Forelimb muscle (tissue), 1 donor: Measurements from ENCODE around the gene SF3A2. TPM values are rescaled to one million over a fixed set of nuclear protein-coding genes. Genes with fewer than 3 reads are reported as not detected.

Experiments used
- DNase-seq: peaks from one replicate; pipeline ENCODE4 v3.0.0-alpha.2; 2013; ENCODE audit warnings: low read depth
- polyA plus RNA-seq: library from polyadenylated mRNA; unstranded; fragments of 120-200 nt; gene quantifications from one replicate; pipeline ENCODE4 v1.2.1, GENCODE V29; 2013; ENCODE audit not compliant: insufficient read length

Gene SF3A2
- polyA plus RNA-seq, 1 donor, result 63.8 TPM

- DNase-seq, result no peak
These were observed 16.8 kb downstream of the SF3A2 start for GRCh38 chr19:2253106-2254063.

GRCh38 chr19:2254064-2254872 is 17.6 kb downstream of the SF3A2 start:
- no peak for DNase-seq

GRCh38 chr19:2255112-2255845 is 18.7 kb downstream of the SF3A2 start:
- no peak for DNase-seq

- DNase-seq, result no peak
These were observed 19.5 kb downstream of the SF3A2 start, which contains the start of gene JSRP1 for GRCh38 chr19:2255982-2256685. JSRP1 (minus strand) TSS chr19:2256417; CDS start chr19:2255314, 1,103 bp downstream.

- no peak for DNase-seq
These were observed 22.7 kb downstream of the SF3A2 start for GRCh38 chr19:2259336-2259735.

- no peak for DNase-seq
These were observed 23.7 kb downstream of the SF3A2 start for GRCh38 chr19:2260341-2260805.

- DNase-seq, result no peak
These were observed 25.0 kb downstream of the SF3A2 start for GRCh38 chr19:2261438-2262172.

GRCh38 chr19:2266183-2266993 is 29.8 kb downstream of the SF3A2 start:
- no peak for DNase-seq

- no peak for DNase-seq
These were observed 31.8 kb downstream of the SF3A2 start for GRCh38 chr19:2268480-2268830.

GRCh38 chr19:2268861-2269243 is 32.2 kb downstream of the SF3A2 start:
- DNase-seq, result no peak

- DNase-seq, result peak; percentile 76
These were observed 32.9 kb downstream of the SF3A2 start for GRCh38 chr19:2269244-2270156.

- no peak for DNase-seq
These were observed 33.5 kb downstream of the SF3A2 start for GRCh38 chr19:2270157-2270422.

- peak; percentile 55 for DNase-seq
These were observed 34.0 kb downstream of the SF3A2 start for GRCh38 chr19:2270423-2271233.

- no peak for DNase-seq
These were observed 34.8 kb downstream of the SF3A2 start for GRCh38 chr19:2271234-2272103.

GRCh38 chr19:2273356-2274184 is 36.9 kb downstream of the SF3A2 start:
- no peak for DNase-seq

GRCh38 chr19:2274185-2274711 is 37.6 kb downstream of the SF3A2 start:
- DNase-seq, result no peak
